ENCODE measurements around the gene SPOCK1.

Gene SPOCK1

GRCh38 chr5:137440795-137441194 is 58.3 kb downstream of the SPOCK1 start:
- DNase-seq = no peak

- DNase-seq = no peak
These were observed 59.5 kb downstream of the SPOCK1 start for GRCh38 chr5:137439645-137440044.

GRCh38 chr5:137438932-137439331 is 60.2 kb downstream of the SPOCK1 start:
- DNase-seq = no peak

- no peak for DNase-seq
These were observed 61.4 kb downstream of the SPOCK1 start for GRCh38 chr5:137437774-137438173.

- no peak for DNase-seq
These were observed 65.6 kb downstream of the SPOCK1 start for GRCh38 chr5:137433539-137433938.

GRCh38 chr5:137432376-137432775 is 66.8 kb downstream of the SPOCK1 start:
- no peak for DNase-seq

- no peak for DNase-seq
These were observed 68.1 kb downstream of the SPOCK1 start for GRCh38 chr5:137431051-137431450.

GRCh38 chr5:137415231-137415681 is 83.9 kb downstream of the SPOCK1 start:
- peak; percentile 81 for DNase-seq

- no peak for DNase-seq
These were observed 84.9 kb downstream of the SPOCK1 start for GRCh38 chr5:137414112-137414755.

- no peak for DNase-seq
These were observed 87.0 kb downstream of the SPOCK1 start for GRCh38 chr5:137412136-137412535.

- no peak for DNase-seq
These were observed 88.7 kb downstream of the SPOCK1 start for GRCh38 chr5:137410234-137411010.

GRCh38 chr5:137409736-137410135 is 89.4 kb downstream of the SPOCK1 start:
- DNase-seq = no peak

- DNase-seq = no peak
These were observed 92.0 kb downstream of the SPOCK1 start for GRCh38 chr5:137407090-137407489.

- no peak for DNase-seq
These were observed 93.7 kb downstream of the SPOCK1 start for GRCh38 chr5:137405393-137405792.

GRCh38 chr5:137403869-137404268 is 95.3 kb downstream of the SPOCK1 start:
- DNase-seq = no peak

- DNase-seq = no peak
These were observed 96.5 kb downstream of the SPOCK1 start for GRCh38 chr5:137402436-137403187.

GRCh38 chr5:137401946-137402345 is 97.2 kb downstream of the SPOCK1 start:
- DNase-seq = no peak

GRCh38 chr5:137400571-137400970 is 98.6 kb downstream of the SPOCK1 start:
- DNase-seq = no peak

GRCh38 chr5:137399911-137400310 is 99.2 kb downstream of the SPOCK1 start:
- no peak for DNase-seq

- no peak for DNase-seq
These were observed 100.4 kb downstream of the SPOCK1 start for GRCh38 chr5:137398751-137399150.

- no peak for DNase-seq
These were observed 101.0 kb downstream of the SPOCK1 start for GRCh38 chr5:137398154-137398553.

GRCh38 chr5:137395011-137395755 is 103.9 kb downstream of the SPOCK1 start:
- DNase-seq = peak; percentile 28

- DNase-seq = no peak
These were observed 104.7 kb downstream of the SPOCK1 start for GRCh38 chr5:137394380-137394779.

Measured in fibroblast of skin of abdomen (primary cell).